HK-2 (cell line): ENCODE results near the gene ERGIC3.
A peak's percentile ranks its signal among the peaks of the same experiment; 100 is the strongest.

Source experiments
- DNase-seq: peaks from one replicate; pipeline ENCODE4 v3.0.0-alpha.2; 2018; ENCODE audit not compliant: unreplicated experiment

ERGIC3 gene

DNA sequence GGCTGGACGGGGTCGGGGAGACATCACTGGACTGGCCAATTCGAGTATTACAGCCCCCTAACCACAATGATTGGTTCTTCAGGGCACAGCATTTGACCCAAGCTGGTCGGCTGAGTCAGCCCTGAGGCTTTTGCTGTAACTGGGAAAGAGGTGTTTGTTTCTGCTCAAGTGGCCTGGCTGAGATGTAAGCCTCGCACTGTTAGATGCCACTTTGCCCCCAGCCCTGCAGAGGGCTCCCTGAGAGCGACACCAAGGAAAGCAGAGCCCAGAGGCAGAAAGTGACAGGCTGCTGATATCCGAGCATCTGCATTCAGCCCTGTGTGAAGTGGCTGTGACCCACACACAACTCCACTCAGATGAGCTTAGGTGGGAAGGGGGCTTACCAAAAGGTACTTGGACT lies 19.4 kb downstream of the ERGIC3 start:
- peak; percentile 82 for DNase-seq

DNA sequence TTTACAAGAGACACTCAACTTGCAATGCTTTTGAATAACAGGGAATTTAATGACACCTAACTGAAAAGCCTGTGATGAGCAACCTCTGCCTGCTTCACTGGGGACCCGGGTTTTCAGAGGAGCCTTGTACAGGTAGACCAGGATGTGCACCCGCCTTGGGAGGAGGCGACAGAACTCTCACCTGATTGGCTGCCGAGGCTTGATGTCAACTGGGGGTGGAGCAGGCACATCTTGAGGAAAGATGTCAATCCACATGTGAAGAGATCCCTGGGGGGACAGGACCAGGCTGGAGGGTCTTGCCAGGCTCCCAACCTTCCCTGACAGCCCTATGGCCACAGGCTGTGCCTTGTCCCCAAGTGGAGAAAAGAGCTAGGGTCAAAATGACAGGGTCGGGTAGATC lies 19.8 kb downstream of the ERGIC3 start:
- no peak for DNase-seq

DNA sequence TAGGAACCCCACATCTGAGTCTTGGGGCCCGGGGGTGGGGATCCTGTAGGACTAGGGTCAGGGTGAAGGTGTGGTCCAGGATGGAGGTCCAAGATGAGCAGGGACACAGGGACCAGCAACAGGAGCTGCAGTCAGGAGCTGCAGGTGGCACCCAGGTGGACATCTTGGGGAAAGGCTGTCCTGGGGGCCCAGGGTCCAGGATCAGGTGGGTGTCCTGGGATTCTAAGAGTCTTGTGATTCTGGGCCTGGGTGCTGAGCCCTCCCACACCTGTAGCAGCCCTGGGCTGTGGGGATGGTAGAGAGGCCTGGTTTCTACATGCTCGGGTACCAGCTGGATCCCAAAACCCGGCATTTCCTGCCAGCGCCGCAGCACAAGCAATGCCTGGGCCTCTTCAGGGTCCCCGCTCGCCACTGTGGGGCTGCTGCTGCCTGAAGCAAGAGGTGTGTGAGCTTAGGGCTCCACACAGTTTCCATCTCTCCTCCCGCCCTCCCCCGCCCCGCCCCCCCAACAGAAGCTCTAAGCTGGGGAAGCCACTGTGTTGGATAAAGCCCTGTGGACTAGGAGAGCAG lies 20.7 kb downstream of the ERGIC3 start:
- DNase-seq, result no peak

DNA sequence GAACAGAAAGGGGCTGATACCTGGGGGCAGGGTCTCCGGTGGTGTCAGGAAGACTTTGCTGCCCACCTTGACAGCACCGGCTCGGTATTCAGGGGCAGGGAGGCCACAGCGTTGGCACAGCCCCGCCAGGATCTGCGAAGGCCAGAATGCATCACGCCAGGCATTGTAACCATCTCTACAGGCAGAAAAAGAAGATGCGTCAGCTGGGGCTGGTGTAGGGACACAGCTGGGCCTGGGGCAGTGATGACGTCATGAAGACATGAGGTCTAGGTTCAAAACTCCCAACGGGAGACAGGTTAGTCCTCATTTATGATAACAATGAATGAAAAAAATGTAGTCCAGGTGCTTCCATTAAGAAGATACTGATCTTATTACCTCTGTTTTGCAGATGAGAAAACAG lies 22.0 kb downstream of the ERGIC3 start:
- no peak for DNase-seq

DNA sequence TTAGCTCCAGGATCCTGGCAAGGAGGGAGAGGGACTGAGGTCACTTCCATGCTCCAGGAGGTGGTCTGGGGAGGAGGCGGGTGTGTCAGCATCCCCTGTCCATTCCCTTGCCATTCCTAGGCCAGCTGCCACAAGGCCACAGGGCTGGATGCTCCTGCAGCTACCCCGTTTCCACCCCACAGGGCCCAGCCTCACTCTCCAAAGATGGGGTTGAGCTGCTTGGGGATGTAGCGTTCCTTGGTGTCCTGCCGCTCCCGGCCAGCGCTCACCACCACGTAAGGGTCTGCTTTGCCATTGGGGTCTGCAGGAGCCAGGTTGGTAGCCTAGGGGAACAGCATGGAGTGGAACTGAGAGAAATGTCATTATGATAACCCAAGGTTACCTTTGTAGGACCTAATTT lies 23.0 kb downstream of the ERGIC3 start:
- no peak for DNase-seq

DNA sequence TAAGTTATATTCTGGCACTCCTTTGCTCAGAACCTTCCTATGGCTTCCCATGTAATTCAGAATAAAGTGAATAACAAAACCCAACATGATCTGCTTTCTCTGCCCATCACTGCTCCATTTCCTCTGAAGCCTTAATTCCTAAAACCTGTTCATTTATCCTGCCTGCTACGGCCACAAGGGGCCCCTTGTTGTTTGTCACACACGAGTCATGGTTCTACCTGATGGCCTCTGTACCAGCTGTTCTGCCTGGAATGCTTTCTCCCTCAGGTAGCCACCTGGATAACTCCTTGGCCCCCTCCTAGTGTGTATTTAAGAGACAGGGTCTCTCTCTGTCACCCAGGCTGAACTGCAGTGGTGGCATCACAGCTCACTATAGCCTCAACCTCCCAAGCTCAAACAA lies 26.8 kb downstream of the ERGIC3 start:
- no peak for DNase-seq

DNA sequence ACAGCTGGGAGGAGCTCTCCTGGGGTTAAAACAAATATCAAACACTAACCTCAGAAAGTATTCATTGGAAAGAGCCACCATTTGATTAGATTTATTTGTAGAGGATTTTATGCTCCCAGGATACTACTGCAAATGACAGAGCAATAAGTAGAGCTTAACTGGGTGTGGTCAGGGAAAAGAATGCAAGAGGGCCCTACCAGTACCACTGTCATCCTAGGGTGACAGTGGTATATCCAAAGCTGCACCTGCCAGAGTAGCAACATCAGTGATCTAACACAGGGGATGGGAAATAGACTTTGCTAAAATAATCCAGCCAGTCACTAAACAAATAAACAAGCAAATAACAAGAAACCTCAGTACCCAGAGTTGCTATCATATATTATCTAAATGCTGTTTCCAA lies 29.7 kb downstream of the ERGIC3 start:
- no peak for DNase-seq

DNA sequence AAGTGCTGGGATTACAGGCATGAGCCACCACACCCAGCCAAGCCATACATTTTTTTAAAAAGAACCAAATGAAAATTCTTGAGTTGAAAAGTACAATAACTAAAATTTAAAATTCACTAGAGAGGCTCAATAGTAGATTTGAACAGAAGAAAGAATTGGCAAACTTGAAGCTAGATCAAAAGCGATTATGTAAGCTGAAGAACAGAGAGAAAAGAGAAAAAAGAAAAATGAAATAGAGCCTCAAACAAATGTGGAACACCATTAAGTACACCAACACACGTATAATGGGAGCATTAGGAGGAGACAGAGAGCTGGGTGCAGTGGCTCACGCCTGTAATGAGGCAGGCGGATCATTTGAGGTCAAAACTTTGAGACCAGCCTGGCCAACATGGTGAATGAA lies 31.0 kb downstream of the ERGIC3 start:
- DNase-seq, result no peak

DNA sequence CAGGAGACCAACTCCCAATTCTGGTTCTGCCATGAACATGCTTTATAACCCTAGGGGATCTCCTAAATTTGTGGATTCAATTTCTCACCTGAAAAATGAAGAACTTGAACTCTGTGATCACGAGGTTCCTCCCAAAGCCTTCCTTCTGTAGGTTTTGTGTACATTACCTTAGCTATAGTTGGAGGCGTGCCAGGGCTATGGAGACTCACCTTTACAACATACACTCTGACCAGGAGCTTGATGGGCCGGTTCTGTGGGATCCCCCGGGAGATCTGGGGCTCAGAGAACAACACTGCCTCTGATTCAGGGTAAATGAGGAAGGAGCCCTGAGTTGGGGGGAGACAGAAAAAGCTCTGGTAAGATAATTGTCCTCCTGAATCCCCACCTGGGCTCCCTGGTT lies 34.1 kb downstream of the ERGIC3 start:
- no peak for DNase-seq

DNA sequence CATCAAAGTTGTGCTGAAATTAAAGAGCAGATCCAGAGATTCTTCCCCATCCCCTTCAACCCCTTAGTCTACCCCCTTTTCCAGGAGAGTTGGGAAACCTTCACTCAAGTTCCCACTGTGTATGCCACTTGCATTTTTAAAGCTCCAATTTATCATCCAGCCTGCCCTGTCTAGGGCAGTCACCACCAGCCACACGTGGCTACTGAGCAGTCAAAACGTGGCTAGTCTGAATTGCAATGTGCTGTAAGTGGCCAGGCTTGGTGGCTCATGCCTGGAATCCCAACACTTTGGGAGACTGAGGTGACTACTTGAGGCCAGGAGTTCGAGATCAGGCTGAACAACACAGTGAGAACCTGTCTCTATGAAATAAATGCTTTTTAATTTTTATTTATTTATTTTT lies 34.9 kb downstream of the ERGIC3 start:
- no peak for DNase-seq

DNA sequence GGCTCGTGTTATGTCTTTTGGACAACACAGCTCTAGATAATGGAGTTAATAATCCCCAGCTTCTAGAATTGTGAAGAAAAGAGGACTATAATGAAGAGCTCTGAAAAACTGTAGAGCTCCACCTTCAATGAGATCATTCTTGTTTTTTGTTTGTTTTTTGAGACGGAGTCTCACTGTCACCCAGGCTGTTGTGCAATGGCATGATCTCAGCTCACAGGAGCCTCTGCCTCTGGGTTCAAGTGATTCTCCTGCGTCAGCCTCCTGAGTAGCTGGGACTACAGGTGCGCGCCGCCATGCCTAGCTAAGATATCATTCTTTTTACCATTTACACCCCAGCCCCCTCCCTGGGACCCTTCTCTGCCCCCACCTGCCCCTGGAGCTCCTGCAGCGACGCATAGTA lies 36.6 kb downstream of the ERGIC3 start:
- no peak for DNase-seq

DNA sequence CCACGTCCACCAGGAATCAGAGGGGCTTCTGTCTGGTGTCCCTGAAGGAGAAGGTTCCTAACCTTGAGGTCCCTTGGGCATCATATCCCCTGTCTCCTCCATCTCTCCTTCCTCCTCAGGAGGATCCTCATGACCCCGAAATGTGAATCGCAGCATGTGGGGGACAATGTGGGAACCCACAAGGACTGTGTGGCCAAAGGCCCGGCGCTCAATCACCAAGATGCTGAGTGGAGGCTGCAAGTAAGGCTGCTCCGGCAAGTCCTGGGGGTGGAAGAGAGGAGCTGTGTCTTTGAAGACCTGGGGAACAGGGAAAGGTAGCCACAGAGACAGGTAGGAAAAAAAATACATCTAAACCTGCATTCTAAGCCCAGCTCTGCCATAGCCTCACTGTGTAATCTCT lies 37.3 kb downstream of the ERGIC3 start:
- DNase-seq, result no peak

DNA sequence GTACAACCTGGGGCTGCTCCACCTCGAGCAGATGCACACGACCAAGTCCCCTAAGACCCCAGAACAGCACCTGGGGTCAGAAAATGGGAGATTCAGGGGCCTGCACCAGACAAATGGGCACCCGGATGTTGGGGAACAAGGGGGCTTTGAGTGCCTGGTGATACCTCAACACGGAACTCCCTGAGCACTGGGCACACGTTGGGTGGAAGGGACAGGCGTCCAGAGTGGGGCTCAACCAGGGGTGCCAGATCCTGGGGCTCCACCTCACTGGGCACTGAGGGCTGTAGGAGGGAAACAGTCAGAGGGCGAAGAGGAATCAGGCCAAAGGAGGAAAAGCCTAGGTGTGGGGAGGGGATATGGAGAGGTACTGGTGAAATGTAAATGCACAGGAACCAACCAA lies 40.3 kb downstream of the ERGIC3 start:
- DNase-seq, result no peak

DNA sequence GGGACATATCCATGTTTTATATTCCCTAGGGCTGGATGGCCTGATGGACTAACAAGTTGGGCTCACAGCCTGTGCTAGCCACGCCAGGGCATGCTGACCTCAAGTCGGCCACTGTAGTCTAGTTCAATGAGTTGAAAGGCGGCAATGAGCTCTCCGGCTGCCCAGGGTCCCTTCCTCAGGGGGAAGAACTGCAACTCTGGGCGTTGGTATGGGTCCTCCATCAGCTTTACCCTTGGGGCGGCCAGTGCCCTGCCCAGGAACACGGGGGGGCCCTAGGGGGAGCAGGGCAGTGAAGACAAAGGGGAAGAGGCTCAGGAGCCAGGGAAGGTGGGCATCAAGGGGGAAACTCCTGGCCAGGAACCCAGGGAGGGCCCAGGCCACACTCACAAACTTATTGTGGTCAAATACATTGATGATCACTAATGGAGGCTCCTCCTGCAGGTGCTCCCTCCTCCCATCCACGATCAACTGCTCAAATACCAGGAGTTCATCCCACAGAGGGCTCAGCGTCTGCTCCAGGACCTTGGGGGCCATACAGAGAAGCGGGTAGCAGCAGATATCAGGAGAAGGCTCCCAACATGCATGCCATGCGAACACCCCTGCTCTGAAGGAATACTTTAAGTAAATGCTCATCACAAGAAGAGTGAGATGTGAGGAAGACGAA lies 41.0 kb downstream of the ERGIC3 start:
- DNase-seq, result no peak

DNA sequence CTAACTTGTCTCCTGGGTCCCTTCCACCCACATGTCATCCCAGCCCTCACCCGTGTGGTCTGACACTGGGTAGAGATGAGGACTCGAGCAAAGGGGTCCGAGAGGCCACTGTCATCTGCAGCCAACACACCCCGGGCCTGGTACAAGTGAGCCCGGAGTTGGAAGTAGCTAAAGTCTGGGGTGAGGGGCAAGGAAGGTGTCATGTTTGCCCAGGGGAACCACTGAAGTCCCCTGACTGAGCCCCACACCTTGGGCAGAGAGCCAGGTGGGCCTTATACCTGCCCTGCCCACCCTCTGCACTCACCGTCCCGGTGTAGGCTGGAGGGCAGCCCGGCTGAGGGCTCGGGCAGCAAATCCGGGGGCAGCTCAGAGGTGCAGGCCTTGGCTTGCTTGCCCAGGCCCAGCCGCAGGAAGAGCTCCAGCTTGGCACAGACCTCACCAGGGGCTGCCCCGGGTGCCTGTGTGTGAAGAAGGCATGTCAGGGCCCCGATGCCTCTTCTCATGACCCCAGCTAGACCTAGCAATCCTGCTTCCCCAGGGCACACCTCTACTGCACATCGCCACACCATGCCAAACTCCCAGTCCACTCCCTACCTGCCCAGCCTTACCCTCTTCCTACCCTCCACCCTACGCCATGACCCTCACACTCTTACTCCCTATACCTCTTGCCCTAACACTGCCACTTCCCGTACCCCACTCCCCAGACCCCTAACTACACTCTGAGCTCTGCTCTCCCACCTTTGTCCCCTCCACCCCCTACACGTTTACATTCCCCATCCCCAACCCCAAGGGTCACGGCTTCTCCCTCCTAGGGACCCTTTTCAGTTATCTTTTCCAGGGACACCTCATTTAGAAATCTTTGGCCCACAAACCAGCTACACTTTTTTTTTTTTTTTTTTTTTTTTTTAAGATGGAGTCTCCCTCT lies 42.0 kb downstream of the ERGIC3 start:
- no peak for DNase-seq

DNA sequence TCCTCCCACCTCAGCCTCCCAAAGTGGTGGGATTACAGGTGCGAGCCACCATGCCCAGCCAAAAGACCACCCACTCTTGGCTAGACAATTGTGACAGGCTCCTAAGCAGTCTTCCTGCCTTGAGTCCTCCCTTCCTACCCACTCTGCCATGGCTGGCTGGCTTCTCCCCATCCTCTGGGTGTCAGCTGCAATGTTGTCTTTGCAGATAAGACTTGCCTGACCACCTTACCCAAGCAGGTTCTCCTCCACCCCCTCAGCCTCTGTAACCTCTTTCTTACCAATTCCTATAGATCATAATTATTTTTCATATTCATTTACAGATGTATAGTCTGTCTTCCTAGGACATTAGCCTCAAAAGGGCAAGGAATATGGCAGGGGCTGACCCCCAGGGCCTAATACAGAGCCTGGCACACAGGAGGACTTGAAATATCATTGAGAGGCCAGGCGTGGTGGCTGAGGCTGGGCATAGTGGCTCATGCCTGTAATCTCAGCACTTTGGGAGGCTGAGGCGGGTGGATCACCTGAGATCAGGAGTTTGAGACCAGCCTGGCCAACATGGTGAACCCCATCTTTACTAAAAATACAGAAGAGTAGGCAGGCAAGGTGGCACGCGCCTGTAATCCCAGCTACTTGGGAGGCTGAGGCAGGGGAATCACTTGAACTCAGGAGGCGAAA lies 45.0 kb downstream of the ERGIC3 start:
- no peak for DNase-seq

DNA sequence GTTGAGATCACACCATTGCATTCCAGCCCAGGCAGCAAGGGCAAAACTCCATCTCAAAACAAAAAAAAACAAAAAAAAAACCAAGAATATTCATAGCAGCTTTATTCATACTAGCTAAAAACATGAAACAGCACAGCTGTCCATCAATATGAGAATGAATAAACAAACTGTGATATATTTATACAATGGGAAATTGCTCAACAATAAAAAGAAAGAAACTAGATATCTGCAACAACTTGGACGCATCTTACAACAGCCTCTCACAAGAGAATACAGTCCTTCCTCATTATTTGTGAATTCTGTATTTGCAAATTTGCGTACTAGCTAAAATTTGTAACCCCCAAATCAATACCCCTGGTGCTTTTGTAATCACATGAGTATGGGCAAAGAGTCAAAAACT lies 45.6 kb downstream of the ERGIC3 start:
- no peak for DNase-seq

DNA sequence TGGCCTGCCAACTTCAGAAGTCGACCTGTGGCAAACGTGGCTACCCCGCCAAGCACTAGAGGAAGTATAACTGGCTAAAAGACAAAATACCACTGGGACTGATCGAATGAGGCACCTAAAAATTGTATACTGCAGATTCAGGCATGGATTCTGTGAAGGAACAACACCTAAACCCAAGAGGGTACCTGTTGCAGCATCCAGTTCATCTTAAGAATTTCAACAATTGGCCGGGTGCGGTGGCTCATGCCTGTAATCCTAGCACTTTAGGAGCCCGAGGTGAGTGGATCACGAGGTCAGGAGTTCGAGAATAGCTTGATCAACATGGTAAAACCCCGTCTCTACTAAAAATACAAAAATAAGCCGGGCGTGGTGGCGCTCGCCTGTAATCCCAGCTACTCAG lies 46.5 kb downstream of the ERGIC3 start:
- no peak for DNase-seq

DNA sequence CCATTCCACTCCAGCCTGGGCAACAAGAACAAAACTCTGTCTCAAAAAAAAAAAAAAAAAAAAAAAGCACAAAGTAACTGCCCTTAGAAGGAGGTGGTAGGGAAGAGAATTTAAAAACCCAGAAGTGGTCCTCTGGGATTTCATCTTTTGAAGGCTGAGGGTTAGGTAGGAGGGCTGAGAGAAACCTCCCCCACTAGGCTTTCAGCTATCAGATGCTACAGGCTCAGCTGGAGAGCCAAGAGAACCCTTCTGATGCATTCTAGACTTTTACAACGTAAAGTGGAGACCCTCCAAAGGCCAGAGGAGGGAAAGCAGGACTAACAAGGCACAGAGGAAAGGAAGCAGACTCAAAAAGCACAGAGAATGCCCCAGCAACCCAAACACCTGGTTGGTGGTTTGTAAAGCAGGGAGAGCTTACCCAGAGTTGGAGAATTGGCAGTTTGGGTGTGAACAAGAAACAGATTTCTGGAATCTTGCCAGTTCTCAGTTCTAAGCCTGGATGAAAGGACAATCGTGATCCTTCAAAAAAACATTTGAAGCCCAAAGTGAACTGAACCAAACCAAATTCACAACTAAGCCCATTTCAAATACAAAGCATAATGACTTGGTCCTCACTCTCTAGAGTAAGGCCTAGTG lies 50.6 kb downstream of the ERGIC3 start:
- no peak for DNase-seq

DNA sequence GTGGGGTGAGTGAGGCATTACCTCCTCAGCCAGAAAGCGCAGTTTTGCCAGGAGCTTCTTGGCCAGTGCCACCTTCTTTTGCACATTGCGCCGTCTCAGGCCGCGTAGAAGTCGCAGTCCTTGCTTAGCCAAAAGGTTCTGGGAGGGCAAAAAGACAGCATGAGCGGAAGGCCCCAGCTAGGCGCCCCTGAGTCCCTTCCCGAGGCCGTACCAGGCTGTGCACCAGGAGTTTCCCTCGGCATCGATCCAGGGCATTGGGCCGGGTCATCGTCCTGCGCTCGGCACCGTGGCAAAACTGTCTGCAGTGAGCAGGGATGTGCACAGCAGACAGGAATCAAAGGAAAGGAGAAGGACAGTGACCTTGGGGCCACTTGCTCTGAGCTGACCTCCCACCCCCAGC lies 53.6 kb downstream of the ERGIC3 start:
- DNase-seq, result no peak

DNA sequence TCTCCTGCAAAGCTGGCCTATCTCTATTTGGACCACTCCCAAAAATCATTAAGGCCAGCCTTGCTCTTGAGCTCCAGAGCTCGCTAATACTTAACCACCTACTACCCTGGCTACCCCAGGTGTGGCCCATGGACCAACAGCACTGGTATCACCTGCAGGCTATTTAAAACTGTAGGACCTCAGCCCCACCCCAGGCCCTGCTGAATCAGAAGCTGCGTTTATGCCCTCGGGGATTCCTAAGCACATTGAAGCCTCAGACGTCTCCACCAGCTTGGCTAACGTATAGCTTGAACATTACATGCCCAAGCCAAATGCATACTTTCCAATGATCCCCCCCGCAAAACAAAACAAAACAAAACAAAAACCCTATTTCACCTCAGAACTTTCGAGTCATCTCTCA lies 54.0 kb downstream of the ERGIC3 start:
- DNase-seq, result no peak

DNA sequence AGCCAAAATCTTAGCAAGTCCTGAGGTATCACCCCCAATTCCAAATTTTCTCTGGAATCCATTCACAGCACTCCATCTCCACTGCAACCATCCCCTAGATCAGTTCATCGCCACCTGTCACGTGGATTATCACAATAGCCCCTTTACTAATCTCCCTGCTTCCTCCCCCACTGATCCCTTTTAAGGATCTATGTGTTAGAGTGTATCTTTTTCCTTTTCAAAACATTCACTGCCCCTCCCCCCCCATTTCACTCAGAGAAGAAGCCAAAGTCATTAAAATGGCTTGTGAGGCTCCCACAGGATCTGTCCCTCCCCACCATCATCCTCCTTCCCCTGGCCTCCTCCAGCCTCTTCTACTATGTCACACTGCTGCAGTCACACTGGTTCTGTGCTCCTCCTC lies 55.3 kb downstream of the ERGIC3 start:
- DNase-seq, result no peak
